MCF 10A (cell line): Measurements from ENCODE around the gene MMP17. TPM values are rescaled to one million over a fixed set of nuclear protein-coding genes. Genes with fewer than 3 reads are reported as not detected.

ENCODE experiments used
- BruUV-seq: library from RNA; stranded (reverse); fragments of 400-500 nt; replicated peaks from 2 replicates; lab custom pipeline; 2021; lab: Mats Ljungman, UMichigan
- CTCF ChIA-PET: fragments of 300-600 bp; sonication (Branson Sonifier 250); formaldehyde crosslinking; extraction: SDS; loops from one replicate; lab custom pipeline; 2021; ENCODE audit warnings: antibody characterized with exemption, inconsistent platforms; lab: Yijun Ruan, JAX
- POLR2A ChIA-PET: fragments of 300-600, 350-650 bp; sonication (Branson Sonifier 250); formaldehyde crosslinking; extraction: SDS; loops from one replicate; lab custom pipeline; 2020; ENCODE audit warnings: antibody characterized with exemption, inconsistent platforms; lab: Yijun Ruan, JAX
- DNase-seq: peaks from one replicate; pipeline ENCODE4 v3.0.0-alpha.2; 2018; ENCODE audit not compliant: unreplicated experiment
- H3K27ac Mint-ChIP-seq: one replicate; pipeline ENCODE4 v1.8.0; 2022; ENCODE audit warnings: mild to moderate bottlenecking, low read depth, mixed read lengths; ENCODE audit not compliant: unreplicated experiment
- H3K27me3 Mint-ChIP-seq: one replicate; pipeline ENCODE4 v1.8.0; 2022; ENCODE audit warnings: mixed read lengths; ENCODE audit not compliant: insufficient read depth, unreplicated experiment
- H3K36me3 Mint-ChIP-seq: one replicate; pipeline ENCODE4 v1.8.0; 2022; ENCODE audit warnings: mild to moderate bottlenecking, moderate library complexity, mixed read lengths; ENCODE audit not compliant: insufficient read depth, unreplicated experiment
- H3K4me1 Mint-ChIP-seq: one replicate; pipeline ENCODE4 v1.8.0; 2022; ENCODE audit warnings: mixed read lengths; ENCODE audit not compliant: insufficient read depth, unreplicated experiment
- H3K4me3 Mint-ChIP-seq: one replicate; pipeline ENCODE4 v1.8.0; 2022; ENCODE audit warnings: mild to moderate bottlenecking, moderate library complexity, mixed read lengths; ENCODE audit not compliant: unreplicated experiment
- H3K9me3 Mint-ChIP-seq: one replicate; pipeline ENCODE4 v1.8.0; 2022; ENCODE audit warnings: mixed read lengths; ENCODE audit not compliant: unreplicated experiment
- CTCF ChIP-seq: fragments of 200-600 bp; IDR thresholded peaks from one replicate; pipeline ENCODE4 v1.8.0; 2022; ENCODE audit warnings: antibody characterized with exemption, mild to moderate bottlenecking; ENCODE audit not compliant: unreplicated experiment
- intact Hi-C: fragments of 100-400 bp; cut with micrococcal nuclease; formaldehyde crosslinking; loops from 2 replicates; pipeline ENCODE4 v1.14.1; 2022
- total RNA-seq: library from RNA; stranded (reverse); gene quantifications from 2 replicates; pipeline ENCODE4 v1.2.3, GENCODE V29; 2022

The MMP17 gene
- total RNA-seq, 1 experiment from 2014 or later, result 5.4 TPM

- H3K4me3 Mint-ChIP-seq, result no peak overlapping the region
- CTCF ChIA-PET, result interaction anchor here (0.6 to 1.0 kb wide), 2 partner anchors 53 to 115 kb away, joined by 3 to 4 read pairs; partner anchors contain the start of gene EP400
- peak; percentile 1 for TF ChIP-seq CTCF
- H3K4me1 Mint-ChIP-seq, result no peaks in the 10 kb centered on the region
- intact Hi-C loops, result loop anchor here (5.0 kb wide), 1 partner anchor 917 kb away; no protein-coding TSS in a partner anchor
- no peaks in the 10 kb centered on the region for H3K9me3 Mint-ChIP-seq
- no TSS peak for BruUV-seq
- no peaks in the 10 kb centered on the region for H3K36me3 Mint-ChIP-seq
- no peaks in the 10 kb centered on the region for H3K27me3 Mint-ChIP-seq
- peak; percentile 28 for DNase-seq
- no peak overlapping the region for H3K27ac Mint-ChIP-seq
- POLR2A ChIA-PET, result no interaction called here
Measured at GRCh38 chr12:131833896-131834641, 5.9 kb downstream of the MMP17 start.

GRCh38 chr12:131834798-131835615, 6.8 kb downstream of the MMP17 start:
- H3K4me1 Mint-ChIP-seq, result no peaks in the 10 kb centered on the region
- no peaks in the 10 kb centered on the region for H3K36me3 Mint-ChIP-seq
- BruUV-seq, result no TSS peak
- ChIA-PET CTCF (interaction anchor here (0.6 to 2.3 kb wide), 11 partner anchors 19 to 124 kb away, joined by 3 to 9 read pairs (median 4); no protein-coding TSS in a partner anchor), POLR2A (interaction anchor here (0.6 kb wide), 1 partner anchor 55 kb away, joined by 3 read pairs; no protein-coding TSS in a partner anchor)
- intact Hi-C loops, result loop anchor here (5.0 kb wide), 1 partner anchor 918 kb away; no protein-coding TSS in a partner anchor
- H3K27ac Mint-ChIP-seq, result no peak overlapping the region
- H3K9me3 Mint-ChIP-seq, result no peaks in the 10 kb centered on the region
- no peaks in the 10 kb centered on the region for H3K27me3 Mint-ChIP-seq
- TF ChIP-seq CTCF, result no peak
- H3K4me3 Mint-ChIP-seq, result no peak overlapping the region
- no peak for DNase-seq

GRCh38 chr12:131835616-131836171, 7.5 kb downstream of the MMP17 start:
- no peaks in the 10 kb centered on the region for H3K9me3 Mint-ChIP-seq
- no peaks in the 10 kb centered on the region for H3K27me3 Mint-ChIP-seq
- ChIA-PET POLR2A (interaction anchor here (0.6 kb wide), 1 partner anchor 55 kb away, joined by 3 read pairs; no protein-coding TSS in a partner anchor), CTCF (interaction anchor here (0.6 to 2.3 kb wide), 12 partner anchors 19 to 124 kb away, joined by 3 to 9 read pairs (median 4); no protein-coding TSS in a partner anchor)
- no peaks in the 10 kb centered on the region for H3K4me1 Mint-ChIP-seq
- TF ChIP-seq CTCF, result no peak
- H3K4me3 Mint-ChIP-seq, result no peak overlapping the region
- no peak overlapping the region for H3K27ac Mint-ChIP-seq
- no peak for DNase-seq
- H3K36me3 Mint-ChIP-seq, result no peaks in the 10 kb centered on the region
- intact Hi-C loops, result loop anchor here (1.0 kb wide), 2 partner anchors 114 to 166 kb away; partner anchors contain the start of gene EP400
- no TSS peak for BruUV-seq
